Natural killer cell (primary cell): ENCODE data around the gene CDH5. TPM values are rescaled to one million over a fixed set of nuclear protein-coding genes. Genes with fewer than 3 reads are reported as not detected.

Experiments used
- ATAC-seq, 3 donors: fragments of 150-1000 bp in 2 of 3; fragments of 200-7000 bp in 1 of 3; cut with Tn5 transposase; 1 replicate in 1 of 3; 2 replicates in 2 of 3; pipeline ENCODE4 v1.10.0; 2021; ENCODE audit warnings: mild to moderate bottlenecking in 2 of 3, moderate library complexity in 2 of 3
- DNase-seq, 2 donors: peaks; one replicate each; pipeline versions ENCODE4 v3.0.0 to v3.0.0-alpha.2; 2013 to 2021; ENCODE audit warnings: mixed read lengths in 1 of 2
- H3K27ac ChIP-seq: one replicate; pipeline ENCODE4 v1.5.1; 2013; ENCODE audit warnings: mild to moderate bottlenecking, low read length
- H3K27me3 ChIP-seq: one replicate; pipeline ENCODE4 v1.6.1; 2013; ENCODE audit warnings: low read length; ENCODE audit not compliant: control insufficient read depth, insufficient read depth
- H3K36me3 ChIP-seq: one replicate; pipeline ENCODE4 v1.6.1; 2013; ENCODE audit warnings: low read length; ENCODE audit not compliant: control insufficient read depth, insufficient read depth
- H3K4me1 ChIP-seq: one replicate; pipeline ENCODE4 v1.6.1; 2013; ENCODE audit warnings: low read length; ENCODE audit not compliant: control insufficient read depth, insufficient read depth
- H3K4me3 ChIP-seq: one replicate; pipeline ENCODE4 v1.5.1; 2013; ENCODE audit warnings: low read length
- H3K9me3 ChIP-seq: one replicate; pipeline ENCODE4 v1.6.1; 2013; ENCODE audit warnings: low read length; ENCODE audit not compliant: control insufficient read depth, insufficient read depth
- H3K27ac Mint-ChIP-seq, 2 donors: one replicate each; pipeline ENCODE4 v1.8.0; 2022; ENCODE audit warnings: mild to moderate bottlenecking in 2 of 2, mixed read lengths in 2 of 2, moderate library complexity in 1 of 2
- H3K27me3 Mint-ChIP-seq, 2 donors: one replicate each; pipeline ENCODE4 v1.8.0; 2022; ENCODE audit warnings: low read depth in 2 of 2, mixed read lengths in 2 of 2
- H3K36me3 Mint-ChIP-seq: one replicate; pipeline ENCODE4 v1.8.0; 2022; ENCODE audit warnings: mixed read lengths
- H3K4me1 Mint-ChIP-seq, 2 donors: one replicate each; pipeline ENCODE4 v1.8.0; 2022; ENCODE audit warnings: mixed read lengths in 2 of 2
- H3K4me3 Mint-ChIP-seq: one replicate; pipeline ENCODE4 v1.8.0; 2022; ENCODE audit warnings: mild to moderate bottlenecking, moderate library complexity, mixed read lengths
- H3K9me3 Mint-ChIP-seq, 2 donors: one replicate each; pipeline ENCODE4 v1.8.0; 2022; ENCODE audit warnings: mixed read lengths in 2 of 2
- CTCF ChIP-seq: fragments of 200-600 bp; IDR thresholded peaks from one replicate; pipeline ENCODE4 v1.8.0; 2022; ENCODE audit warnings: antibody characterized with exemption
- WGBS: methylation state at CpG from one replicate; pipeline ENCODE4 v1.1.7; 2013; ENCODE audit warnings: missing lambda C conversion rate; ENCODE audit not compliant: insufficient coverage; 5-methylcytosine and 5-hydroxymethylcytosine counted together
- intact Hi-C: fragments of 100-400 bp; cut with micrococcal nuclease; formaldehyde crosslinking; loops from one replicate; pipeline ENCODE4 v1.14.2; 2022
- total RNA-seq, 4 donors: library from RNA; stranded (reverse); fragments of 120-200 nt in 1 of 4; gene quantifications; one replicate each; pipeline versions ENCODE4 v1.2.3 to v1.2.4, GENCODE V29; 2013 to 2022

CDH5 gene
- total RNA-seq, 3 donors from 2014 or later (not counting 1 experiment from before 2014, with no cell fraction given) = not detected

GRCh38 chr16:66395806-66396555, 29.5 kb downstream of the CDH5 start:
- Histone ChIP-seq H3K4me3 (no peak overlapping the region), H3K36me3 (no peaks in the 10 kb centered on the region), H3K27me3 (no peaks in the 10 kb centered on the region), H3K4me1 (no peaks in the 10 kb centered on the region), H3K9me3 (no peaks in the 10 kb centered on the region), H3K27ac (no peak overlapping the region)
- no peaks in the 10 kb centered on the region for H3K9me3 Mint-ChIP-seq
- ATAC-seq (no peak), DNase-seq (no peak)
- WGBS = 96% methylated on average over 7 of the region's 7 CpGs
- H3K36me3 Mint-ChIP-seq = no peaks in the 10 kb centered on the region
- no peak for TF ChIP-seq CTCF
- peaks cover 11 to 17% of the 10 kb centered on the region in 2 donors for H3K27me3 Mint-ChIP-seq
- H3K4me1 Mint-ChIP-seq = no peaks in the 10 kb centered on the region
- intact Hi-C loops = no loop called here
- H3K27ac Mint-ChIP-seq = no peak overlapping the region
- no peak overlapping the region for H3K4me3 Mint-ChIP-seq

GRCh38 chr16:66397736-66398433, 31.4 kb downstream of the CDH5 start:
- Histone ChIP-seq H3K4me3 (no peak overlapping the region), H3K27ac (no peak overlapping the region), H3K36me3 (no peaks in the 10 kb centered on the region), H3K4me1 (no peaks in the 10 kb centered on the region), H3K27me3 (no peaks in the 10 kb centered on the region), H3K9me3 (no peaks in the 10 kb centered on the region)
- intact Hi-C loops = no loop called here
- no peak for ATAC-seq
- peaks cover 11 to 17% of the 10 kb centered on the region in 2 donors for H3K27me3 Mint-ChIP-seq
- H3K4me1 Mint-ChIP-seq = no peaks in the 10 kb centered on the region
- H3K27ac Mint-ChIP-seq = no peak overlapping the region
- no peaks in the 10 kb centered on the region for H3K36me3 Mint-ChIP-seq
- no peak for DNase-seq
- no peaks in the 10 kb centered on the region for H3K9me3 Mint-ChIP-seq
- 82% methylated on average over 5 of the region's 5 CpGs for WGBS
- no peak overlapping the region for H3K4me3 Mint-ChIP-seq
- no peak for TF ChIP-seq CTCF

- Mint-ChIP-seq H3K27me3 (peaks cover 11 to 17% of the 10 kb centered on the region in 2 donors), H3K9me3 (no peaks in the 10 kb centered on the region), H3K4me3 (no peak overlapping the region), H3K4me1 (no peaks in the 10 kb centered on the region), H3K27ac (no peak overlapping the region), H3K36me3 (no peaks in the 10 kb centered on the region)
- Histone ChIP-seq H3K27me3 (no peaks in the 10 kb centered on the region), H3K27ac (no peak overlapping the region), H3K9me3 (no peaks in the 10 kb centered on the region), H3K4me3 (no peak overlapping the region), H3K36me3 (no peaks in the 10 kb centered on the region), H3K4me1 (no peaks in the 10 kb centered on the region)
- TF ChIP-seq CTCF = no peak
- intact Hi-C loops = no loop called here
- no peak for DNase-seq
- WGBS = 89% methylated on average over 3 of the region's 3 CpGs
- ATAC-seq = no peak
Measured at GRCh38 chr16:66399031-66399430, 32.5 kb downstream of the CDH5 start.
